A549 (cell line): Measurements from ENCODE around the gene CAMKMT.

ENCODE experiments used
- CTCF ChIP-seq: fragments of >200 bp; sonication (Bioruptor Twin); formaldehyde crosslinking; IDR thresholded peaks from 3 replicates; pipeline ENCODE4 v1.5.1; 2016
- TF ChIP-seq, protein P1 (sequence below): IDR thresholded peaks from 2 replicates; pipeline ENCODE4 v1.6.1; 2012

DNA sequence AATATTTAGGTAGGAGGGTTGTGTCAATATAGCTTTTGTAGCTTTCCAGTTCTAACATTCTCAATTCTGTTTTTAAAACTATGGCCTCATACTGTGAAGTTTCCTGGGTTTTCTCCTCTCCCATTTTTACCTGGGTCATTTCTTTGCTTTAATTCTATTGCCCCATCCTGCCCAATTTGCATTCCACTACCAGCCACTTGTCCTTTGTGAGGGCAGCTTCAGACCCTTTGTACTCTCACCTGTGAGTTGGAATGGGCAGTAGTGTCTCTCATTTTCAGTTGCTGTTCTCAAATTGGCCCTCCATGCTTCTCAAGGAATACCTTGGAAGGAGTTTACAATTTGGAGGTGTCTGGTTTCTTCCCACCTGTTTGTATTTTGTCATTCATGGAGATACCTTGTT, 108.4 kb downstream of the CAMKMT start:
- no peak for TF ChIP-seq CTCF
- TF ChIP-seq, protein P1, sequence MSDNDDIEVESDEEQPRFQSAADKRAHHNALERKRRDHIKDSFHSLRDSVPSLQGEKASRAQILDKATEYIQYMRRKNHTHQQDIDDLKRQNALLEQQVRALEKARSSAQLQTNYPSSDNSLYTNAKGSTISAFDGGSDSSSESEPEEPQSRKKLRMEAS, result no peak
